NAMALWA (cell line): ENCODE measurements around the gene NDST1.

Experiments used
- DNase-seq: peaks from one replicate; pipeline ENCODE4 v3.0.0-alpha.2; 2015; ENCODE audit warnings: low spot score

The NDST1 gene

GRCh38 chr5:150489360-150490295, 18.3 kb upstream of the NDST1 start:
- DNase-seq, result peak; percentile 74

DNA sequence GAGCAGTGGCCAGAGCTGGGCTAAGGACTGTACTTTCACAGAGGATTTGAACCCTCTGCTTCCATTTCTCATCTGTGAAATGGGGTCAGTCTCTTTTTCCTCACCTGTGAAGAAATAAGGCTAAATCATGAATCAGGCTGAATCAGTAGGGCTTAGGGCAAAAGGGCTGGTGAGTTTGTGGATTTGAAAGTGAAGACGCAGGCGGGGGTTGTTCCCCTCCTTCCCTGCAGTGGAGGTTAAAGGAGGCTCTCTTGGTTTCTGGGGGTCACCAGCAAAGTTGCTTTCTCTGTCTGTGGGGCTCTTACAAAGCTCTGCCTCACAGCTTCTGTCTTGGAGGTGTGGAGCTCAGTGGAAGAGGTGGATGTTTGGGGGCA, 17.6 kb upstream of the NDST1 start:
- no peak for DNase-seq

DNA sequence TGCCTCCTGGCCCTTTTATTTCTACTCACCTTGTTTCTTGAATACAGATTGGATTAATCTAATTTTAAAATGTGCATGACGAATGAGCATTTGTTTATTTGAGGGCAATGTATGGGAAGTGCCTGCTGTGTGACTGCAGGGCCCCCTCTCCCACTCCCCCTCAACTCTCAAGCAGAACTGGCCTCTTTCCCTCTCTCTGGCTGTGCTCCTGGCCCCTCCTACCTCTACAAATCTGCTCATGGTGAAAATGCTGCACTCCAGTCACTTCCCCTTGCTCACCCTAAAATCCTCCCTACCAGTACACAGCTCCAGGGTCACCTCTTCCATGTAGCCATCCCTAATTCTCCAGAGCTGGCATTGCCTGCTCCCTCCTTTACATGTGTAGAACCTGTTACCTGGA, 17.2 kb upstream of the NDST1 start:
- no peak for DNase-seq

DNA sequence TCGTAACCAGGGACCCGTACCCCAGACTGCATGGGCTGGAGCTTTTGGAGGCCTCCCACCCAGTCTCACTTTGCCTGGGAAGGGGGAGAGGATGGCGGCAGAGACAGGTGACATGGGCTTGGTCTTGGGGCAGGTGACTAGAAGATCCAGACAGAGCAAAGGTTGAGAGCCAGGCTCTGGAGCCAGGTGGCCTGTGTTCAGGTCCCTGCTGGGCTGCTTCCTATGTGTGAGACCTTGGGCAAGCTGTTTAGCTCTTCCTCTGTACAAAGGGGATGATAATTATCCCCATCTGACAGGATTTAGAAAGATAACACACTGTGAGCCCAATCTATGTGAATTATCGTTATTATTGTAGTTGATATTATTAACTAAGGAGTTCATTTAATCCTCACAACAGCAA, 16.1 kb upstream of the NDST1 start:
- no peak for DNase-seq

DNA sequence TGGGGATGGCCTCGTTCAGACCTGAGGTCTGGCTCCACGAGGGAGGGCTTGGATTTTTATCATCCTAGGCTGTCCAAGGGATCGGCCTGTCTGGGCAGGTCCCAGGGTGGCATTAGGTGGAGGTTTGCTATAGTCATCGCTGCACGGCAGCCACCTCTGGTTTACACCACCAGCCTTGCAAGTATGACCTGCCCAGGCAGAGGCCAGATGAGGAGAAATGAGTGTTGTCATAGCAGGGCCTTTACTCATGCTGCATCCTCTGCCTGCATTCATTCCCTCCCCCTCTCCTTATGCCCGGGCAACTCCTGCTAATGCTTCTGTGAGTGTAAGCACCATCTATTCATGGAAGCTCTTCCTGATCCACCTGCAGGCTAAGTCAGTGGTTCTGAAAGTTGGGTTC, 15.3 kb upstream of the NDST1 start:
- DNase-seq, result no peak

DNA sequence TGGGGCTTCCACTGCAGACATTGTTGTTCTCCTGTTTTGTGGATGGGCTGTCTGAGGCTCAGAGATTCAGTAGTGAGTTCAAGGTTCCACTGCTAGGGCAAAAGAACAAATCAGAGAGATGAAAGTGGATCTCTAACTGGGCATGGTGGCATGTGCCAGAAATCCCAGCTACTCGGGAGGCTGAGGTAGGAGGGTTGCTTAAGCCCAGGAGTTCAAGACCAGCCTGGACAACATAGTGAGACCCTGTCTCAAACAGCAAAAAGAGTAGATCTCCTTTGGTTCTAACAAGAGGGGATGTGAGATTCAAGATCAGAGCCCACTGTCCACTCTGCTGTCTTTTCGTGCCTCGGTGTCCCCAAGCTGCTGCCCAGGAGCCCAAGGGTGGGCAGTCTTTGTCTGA, 11.8 kb upstream of the NDST1 start:
- DNase-seq, result no peak

GRCh38 chr5:150496534-150496933, 11.4 kb upstream of the NDST1 start:
- no peak for DNase-seq

GRCh38 chr5:150497274-150497988, 10.5 kb upstream of the NDST1 start:
- no peak for DNase-seq

GRCh38 chr5:150497989-150498317, 10.0 kb upstream of the NDST1 start:
- DNase-seq, result no peak

DNA sequence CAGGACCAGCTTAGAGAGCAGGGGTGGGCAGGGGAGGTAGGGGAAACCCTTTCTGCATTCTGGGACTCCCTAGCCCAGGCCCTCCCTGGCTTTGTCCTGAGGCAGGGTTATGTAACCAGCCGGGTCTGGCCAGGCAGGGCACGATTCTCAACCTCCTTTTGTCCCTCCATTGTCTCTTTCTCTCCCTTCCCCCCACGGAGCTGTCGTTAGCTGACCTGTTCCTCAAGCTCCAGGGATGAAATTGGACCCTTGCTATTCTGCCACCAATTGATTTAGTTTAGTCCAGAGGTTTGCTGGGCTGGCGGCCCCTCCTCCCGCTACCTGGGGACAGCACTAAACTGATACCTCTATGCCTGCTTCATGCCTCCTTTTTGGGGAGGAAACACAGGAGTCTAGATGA, 9.4 kb upstream of the NDST1 start:
- DNase-seq, result no peak

DNA sequence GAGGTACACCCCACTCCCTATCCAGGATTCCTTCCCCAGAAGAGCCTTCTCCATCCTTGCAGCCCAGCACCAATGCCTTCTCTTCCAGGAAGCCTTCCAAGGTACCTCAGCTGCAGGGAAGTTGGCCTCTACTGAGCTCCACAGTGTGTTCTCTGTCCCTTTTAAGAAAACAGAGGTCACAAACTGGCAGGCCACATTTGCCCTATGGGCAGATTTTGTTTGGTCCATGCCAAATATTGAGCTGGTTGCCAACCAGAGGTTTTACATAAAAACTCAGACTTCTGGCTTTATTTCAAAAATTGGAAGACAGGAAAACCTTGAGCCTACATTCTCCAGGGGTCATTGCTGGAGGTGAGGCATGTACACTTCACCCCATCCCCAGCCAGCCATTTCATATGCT, 9.0 kb upstream of the NDST1 start:
- DNase-seq, result no peak

- no peak for DNase-seq
These were observed 8.4 kb upstream of the NDST1 start for GRCh38 chr5:150499437-150499956.

DNA sequence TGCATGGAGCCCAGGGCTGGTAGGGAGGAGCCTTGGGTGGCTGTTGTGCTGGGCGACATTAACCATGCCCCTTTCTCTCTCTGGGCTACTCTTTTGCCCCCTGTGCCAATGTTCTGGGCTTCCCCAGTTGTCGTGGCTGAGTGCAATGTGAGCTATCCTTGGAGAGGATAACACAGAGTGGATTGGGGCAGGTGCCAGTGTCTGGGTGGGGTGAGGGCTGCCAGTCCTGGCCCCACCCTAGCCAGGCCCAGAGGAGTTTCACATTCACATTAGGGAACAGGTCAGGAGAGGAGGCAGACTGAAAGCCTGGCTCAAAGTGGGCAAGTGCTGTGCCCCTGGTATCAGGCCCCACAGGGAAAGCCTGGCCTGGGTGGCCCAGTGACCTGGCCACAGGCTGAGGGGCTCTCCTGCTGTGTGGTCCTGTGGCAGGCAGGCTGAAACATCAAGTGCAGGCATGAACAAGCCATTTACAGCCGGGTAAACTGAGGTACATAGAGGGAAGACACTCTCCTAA, 7.5 kb upstream of the NDST1 start:
- DNase-seq, result no peak

DNA sequence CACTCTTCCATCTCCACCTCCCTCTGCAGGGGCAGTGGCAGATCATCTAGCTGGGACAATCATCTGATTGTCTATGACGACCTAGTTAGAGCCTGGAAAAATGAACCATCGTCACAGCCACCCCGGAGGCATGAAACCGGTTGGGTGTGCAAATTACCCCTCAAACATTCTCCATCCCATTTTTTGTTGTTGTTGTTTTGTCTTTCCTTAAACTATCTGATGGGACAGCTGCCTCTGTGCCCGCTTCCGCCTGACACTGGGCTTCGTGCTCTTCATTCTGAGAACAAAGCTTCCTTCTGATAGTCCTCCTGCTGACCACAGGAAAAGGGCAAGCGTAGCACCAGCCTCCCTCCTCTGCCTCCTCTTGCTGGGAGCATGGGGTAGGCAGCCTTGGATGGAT, 7.0 kb upstream of the NDST1 start:
- no peak for DNase-seq

- no peak for DNase-seq
These were observed 5.8 kb upstream of the NDST1 start for GRCh38 chr5:150502106-150502505.

DNA sequence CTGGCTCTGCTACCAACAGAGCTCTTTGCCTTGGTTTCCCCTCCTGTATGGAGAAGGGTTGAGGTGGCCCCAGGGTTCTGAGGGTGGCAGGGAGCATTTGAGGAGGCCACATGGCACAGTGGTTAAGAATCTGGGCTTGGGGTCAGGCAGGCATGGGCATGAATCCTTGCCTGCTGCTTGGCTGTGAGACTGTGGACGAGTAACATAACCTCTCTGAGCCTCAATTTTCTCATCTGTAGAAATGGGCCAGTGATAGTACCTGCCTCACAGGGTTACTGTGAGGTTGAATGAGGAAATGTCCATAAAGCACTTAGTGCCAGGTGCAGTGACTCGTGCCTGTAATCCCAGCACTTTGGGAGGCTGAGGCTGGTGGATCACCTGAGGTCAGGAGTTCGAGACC, 5.1 kb upstream of the NDST1 start:
- DNase-seq, result no peak

GRCh38 chr5:150503386-150503785, 4.5 kb upstream of the NDST1 start:
- no peak for DNase-seq

DNA sequence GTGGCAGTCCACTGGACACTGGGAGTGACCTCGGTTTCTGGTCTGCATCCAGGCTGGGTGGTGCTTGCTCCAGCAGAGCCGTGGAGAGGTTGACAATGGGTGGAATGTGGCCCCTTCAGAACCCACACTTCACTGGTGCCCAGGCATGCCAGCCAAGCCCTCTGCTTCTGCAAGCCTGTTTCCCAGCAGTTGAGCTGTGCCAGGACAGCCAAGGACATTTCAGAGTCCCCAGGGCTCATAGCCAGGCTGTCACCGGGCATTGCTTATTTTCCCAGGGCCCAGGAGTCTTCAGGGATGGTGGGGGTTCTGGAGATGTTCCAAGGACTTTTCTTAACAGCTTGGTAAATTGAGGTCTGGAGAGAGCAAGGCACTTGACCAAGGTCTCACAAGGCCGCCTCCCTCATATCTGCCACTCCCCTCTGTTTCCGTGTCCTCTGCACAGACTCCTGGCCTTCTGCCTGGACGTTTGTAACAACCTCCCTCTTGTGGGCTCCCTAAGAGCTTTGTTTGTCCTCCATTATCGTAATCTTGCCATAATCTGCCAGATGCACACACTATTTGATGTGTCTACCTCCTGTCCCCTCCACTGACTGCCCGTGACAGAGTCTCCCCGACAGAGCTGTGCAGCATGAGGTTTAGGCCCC, 3.8 kb upstream of the NDST1 start:
- no peak for DNase-seq

GRCh38 chr5:150505041-150505511, 2.9 kb upstream of the NDST1 start:
- no peak for DNase-seq

DNA sequence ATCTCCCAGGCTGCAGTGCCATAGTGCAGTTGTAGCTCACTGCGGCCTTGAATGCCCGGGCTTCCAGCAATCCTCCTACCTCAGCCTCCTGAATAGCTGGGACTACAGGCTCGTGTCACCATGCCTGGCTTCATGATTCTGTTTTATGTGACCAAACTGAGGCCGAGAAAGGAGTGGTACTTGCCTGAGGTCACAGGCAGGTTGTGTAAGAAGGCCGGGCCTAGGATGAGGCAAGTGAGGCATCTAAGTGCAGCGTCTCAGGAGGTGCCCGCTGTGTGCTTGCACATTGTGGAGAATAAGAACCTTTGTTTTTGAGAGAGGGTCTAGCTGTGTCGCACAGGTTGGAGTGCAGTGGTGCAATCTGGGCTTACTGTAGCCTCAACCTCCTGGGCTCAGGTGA, 2.1 kb upstream of the NDST1 start:
- DNase-seq, result no peak

GRCh38 chr5:150506571-150507473, 1.1 kb upstream of the NDST1 start:
- DNase-seq, result no peak

DNA sequence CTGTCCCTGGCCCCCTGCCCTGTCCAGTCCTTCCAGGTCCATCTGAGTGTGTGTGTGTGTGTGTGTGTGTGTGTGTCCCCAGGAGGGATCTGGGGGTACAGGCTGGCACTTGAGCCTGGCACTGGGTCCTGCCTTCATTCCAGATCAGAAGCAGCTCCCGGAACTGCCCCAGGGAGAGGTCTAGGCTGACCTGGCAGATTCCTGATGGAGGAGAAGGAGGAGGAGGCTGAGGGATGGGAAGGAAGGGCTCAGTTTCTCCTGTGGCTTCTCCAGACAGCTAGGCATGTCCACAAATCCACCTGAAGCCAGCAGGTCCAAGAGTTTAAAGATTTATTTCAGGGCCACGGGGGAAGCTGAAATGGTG, 328 bp downstream of the NDST1 start:
- no peak for DNase-seq
